OCI-LY1 (cell line): ENCODE results near the gene SLC22A23.

ENCODE experiments used
- H2AFZ ChIP-seq: fragments of 200-600 bp; sonication (generic), shearing (Covaris generic); 2 replicates; pipeline ENCODE4 v1.6.0; 2014; ENCODE audit warnings: antibody characterized with exemption, mild to moderate bottlenecking, low read length
- H3F3A ChIP-seq: fragments of 200-600 bp; sonication (generic), shearing (Covaris generic); 2 replicates; pipeline ENCODE4 v1.6.0; 2014; ENCODE audit warnings: mild to moderate bottlenecking, antibody characterized with exemption, low read length, moderate library complexity; ENCODE audit not compliant: insufficient read depth
- H3K27ac ChIP-seq: fragments of 200-600 bp; sonication (generic); 2 replicates; pipeline ENCODE4 v1.5.1; 2014; ENCODE audit warnings: low read length, mixed run types, mild to moderate bottlenecking, low read depth; ENCODE audit not compliant: poor library complexity, severe bottlenecking
- H3K27me3 ChIP-seq: fragments of 200-600 bp; sonication (generic); 2 replicates; pipeline ENCODE4 v1.6.0; 2014; ENCODE audit warnings: antibody characterized with exemption, mild to moderate bottlenecking, low read length, moderate library complexity; ENCODE audit not compliant: insufficient read depth
- H3K36me3 ChIP-seq: fragments of 200-600 bp; sonication (generic); 2 replicates; pipeline ENCODE4 v1.6.1; 2014; ENCODE audit warnings: mild to moderate bottlenecking, antibody characterized with exemption, low read length, moderate library complexity, mixed read lengths; ENCODE audit not compliant: insufficient read depth
- H3K4me1 ChIP-seq: fragments of 200-600 bp; sonication (generic); 2 replicates; pipeline ENCODE4 v1.5.1; 2014; ENCODE audit warnings: mild to moderate bottlenecking, low read length, moderate library complexity; ENCODE audit not compliant: insufficient read depth, severe bottlenecking
- H3K4me2 ChIP-seq: fragments of 200-600 bp; sonication (generic), shearing (Covaris generic); 2 replicates; pipeline ENCODE4 v1.6.1; 2014; ENCODE audit warnings: low read length
- H3K4me3 ChIP-seq: fragments of 200-600 bp; sonication (generic); 2 replicates; pipeline ENCODE4 v1.5.1; 2014; ENCODE audit warnings: low read length, low read depth, mild to moderate bottlenecking, mixed read lengths; ENCODE audit not compliant: poor library complexity, severe bottlenecking
- H3K79me2 ChIP-seq: fragments of 200-600 bp; shearing (Covaris generic); 2 replicates; pipeline ENCODE4 v1.6.1; 2016; ENCODE audit warnings: mixed run types, low read length, mixed read lengths; ENCODE audit not compliant: insufficient read depth
- H3K9ac ChIP-seq: fragments of 200-600 bp; sonication (generic), shearing (Covaris generic); 2 replicates; pipeline ENCODE4 v1.6.1; 2014; ENCODE audit warnings: mild to moderate bottlenecking, low read length, mixed read lengths
- H3K9me2 ChIP-seq: fragments of 200-600 bp; sonication (generic), shearing (Covaris generic); 2 replicates; pipeline ENCODE4 v1.6.1; 2014; ENCODE audit warnings: low read depth, mild to moderate bottlenecking, low read length, mixed read lengths
- H3K9me3 ChIP-seq: fragments of 200-600 bp; shearing (Covaris generic); 2 replicates; pipeline ENCODE4 v1.6.1; 2014; ENCODE audit warnings: low read length, mixed read lengths
- H4K20me1 ChIP-seq: fragments of 200-600 bp; sonication (generic), shearing (Covaris generic); 2 replicates; pipeline ENCODE4 v1.6.0; 2016; ENCODE audit warnings: mild to moderate bottlenecking, low read length; ENCODE audit not compliant: insufficient read depth
- EZH2 ChIP-seq: fragments of 200-600 bp; sonication (generic), shearing (Covaris generic); IDR thresholded peaks from 2 replicates; pipeline ENCODE4 v1.8.0; 2017; ENCODE audit warnings: borderline replicate concordance, mixed run types, mild to moderate bottlenecking, antibody characterized with exemption, low read length, moderate library complexity, mixed read lengths
- TF ChIP-seq, protein P1 (sequence below): fragments of 200-600 bp; sonication (generic), shearing (Covaris generic); IDR thresholded peaks from 2 replicates; pipeline ENCODE4 v1.5.1; 2017; ENCODE audit warnings: mild to moderate bottlenecking, antibody characterized with exemption, low read length, moderate library complexity, mixed read lengths

SLC22A23 gene

DNA sequence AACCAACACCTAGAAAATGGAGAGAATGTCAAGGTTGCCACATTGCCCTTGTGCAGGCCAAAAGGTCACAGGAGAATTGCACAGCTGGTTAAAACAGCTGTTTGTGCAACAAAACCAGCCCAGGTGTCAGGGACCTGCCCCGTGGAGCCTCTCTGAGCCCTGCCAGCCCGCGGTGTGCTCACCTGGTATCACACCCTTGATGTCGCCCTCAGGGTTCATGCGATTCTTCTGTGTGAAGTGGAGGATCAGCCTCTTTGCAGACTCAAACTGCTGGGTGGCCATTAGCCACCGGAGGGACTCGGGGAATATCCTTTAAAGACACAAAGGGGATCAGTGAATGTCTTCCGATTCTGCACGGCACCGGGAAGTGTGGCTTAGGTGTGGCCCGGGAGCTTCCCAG lies 158.9 kb downstream of the SLC22A23 start:
- Histone ChIP-seq H3K9me3 (no peaks in the 10 kb centered on the region), H3K27ac (no peak overlapping the region), H4K20me1 (no peaks in the 10 kb centered on the region), H2AFZ (no peak overlapping the region), H3K4me2 (no peak overlapping the region), H3K79me2 (no peaks in the 10 kb centered on the region), H3K4me3 (no peak overlapping the region), H3K4me1 (no peaks in the 10 kb centered on the region), H3K36me3 (no peaks in the 10 kb centered on the region), H3K9me2 (no peaks in the 10 kb centered on the region), H3K27me3 (peaks cover 9% of the 10 kb centered on the region; the same call in 1 of the 2 replicates), H3F3A (no peaks in the 10 kb centered on the region), H3K9ac (no peak overlapping the region)
- TF ChIP-seq EZH2: no peak
- TF ChIP-seq, protein P1, sequence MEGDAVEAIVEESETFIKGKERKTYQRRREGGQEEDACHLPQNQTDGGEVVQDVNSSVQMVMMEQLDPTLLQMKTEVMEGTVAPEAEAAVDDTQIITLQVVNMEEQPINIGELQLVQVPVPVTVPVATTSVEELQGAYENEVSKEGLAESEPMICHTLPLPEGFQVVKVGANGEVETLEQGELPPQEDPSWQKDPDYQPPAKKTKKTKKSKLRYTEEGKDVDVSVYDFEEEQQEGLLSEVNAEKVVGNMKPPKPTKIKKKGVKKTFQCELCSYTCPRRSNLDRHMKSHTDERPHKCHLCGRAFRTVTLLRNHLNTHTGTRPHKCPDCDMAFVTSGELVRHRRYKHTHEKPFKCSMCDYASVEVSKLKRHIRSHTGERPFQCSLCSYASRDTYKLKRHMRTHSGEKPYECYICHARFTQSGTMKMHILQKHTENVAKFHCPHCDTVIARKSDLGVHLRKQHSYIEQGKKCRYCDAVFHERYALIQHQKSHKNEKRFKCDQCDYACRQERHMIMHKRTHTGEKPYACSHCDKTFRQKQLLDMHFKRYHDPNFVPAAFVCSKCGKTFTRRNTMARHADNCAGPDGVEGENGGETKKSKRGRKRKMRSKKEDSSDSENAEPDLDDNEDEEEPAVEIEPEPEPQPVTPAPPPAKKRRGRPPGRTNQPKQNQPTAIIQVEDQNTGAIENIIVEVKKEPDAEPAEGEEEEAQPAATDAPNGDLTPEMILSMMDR: no peak

DNA sequence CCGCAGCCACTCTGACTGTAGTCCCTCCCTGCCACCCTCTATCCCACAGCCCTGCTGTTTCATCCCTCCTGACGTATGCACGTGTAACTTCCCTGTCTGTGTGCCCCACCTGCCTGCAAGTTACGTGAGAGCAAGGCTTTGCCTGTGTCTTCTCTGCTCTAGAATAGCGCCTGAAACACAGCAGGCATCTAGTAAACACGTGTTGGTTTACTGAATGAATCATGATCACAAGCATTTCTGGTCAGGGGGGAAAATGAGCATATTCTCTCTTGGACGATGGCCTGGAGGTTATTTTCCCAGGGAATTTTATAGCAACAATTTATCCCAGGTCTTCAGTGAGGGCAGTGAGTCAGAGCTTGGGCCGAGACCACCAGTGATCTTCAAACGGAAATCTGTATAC lies 159.8 kb downstream of the SLC22A23 start:
- Histone ChIP-seq H3K36me3 (no peaks in the 10 kb centered on the region), H3K4me1 (no peaks in the 10 kb centered on the region)

GRCh38 chr6:3296537-3296936 lies 160.3 kb downstream of the SLC22A23 start:
- TF ChIP-seq EZH2: no peak
- TF ChIP-seq, protein P1: no peak
- Histone ChIP-seq H3K79me2 (no peaks in the 10 kb centered on the region), H4K20me1 (no peaks in the 10 kb centered on the region), H2AFZ (no peak overlapping the region), H3K27me3 (peaks cover 9% of the 10 kb centered on the region; the same call in 1 of the 2 replicates), H3K4me3 (no peak overlapping the region), H3K27ac (no peak overlapping the region), H3K9me2 (no peaks in the 10 kb centered on the region), H3K9ac (no peak overlapping the region), H3K36me3 (no peaks in the 10 kb centered on the region), H3K4me1 (no peaks in the 10 kb centered on the region), H3F3A (no peaks in the 10 kb centered on the region), H3K4me2 (no peak overlapping the region), H3K9me3 (no peaks in the 10 kb centered on the region)

More for the DNA sequence above, 159.8 kb downstream of the SLC22A23 start:
- Histone ChIP-seq H2AFZ (no peak overlapping the region), H3K4me3 (no peak overlapping the region), H3K9me2 (no peaks in the 10 kb centered on the region), H4K20me1 (no peaks in the 10 kb centered on the region), H3K4me2 (no peak overlapping the region), H3K9me3 (no peaks in the 10 kb centered on the region), H3K27me3 (peaks cover 9% of the 10 kb centered on the region; the same call in 1 of the 2 replicates), H3K79me2 (no peaks in the 10 kb centered on the region), H3F3A (no peaks in the 10 kb centered on the region), H3K27ac (no peak overlapping the region), H3K9ac (no peak overlapping the region)
- TF ChIP-seq, protein P1: no peak
- TF ChIP-seq EZH2: no peak
